ENCODE data around the gene SLC23A3. TPM values are rescaled to one million over a fixed set of nuclear protein-coding genes. Genes with fewer than 3 reads are reported as not detected.

The SLC23A3 gene
- total RNA-seq, 4 donors from 2014 or later: 0.23 to 1.1 (median 0.27) TPM; not detected in 1

DNA sequence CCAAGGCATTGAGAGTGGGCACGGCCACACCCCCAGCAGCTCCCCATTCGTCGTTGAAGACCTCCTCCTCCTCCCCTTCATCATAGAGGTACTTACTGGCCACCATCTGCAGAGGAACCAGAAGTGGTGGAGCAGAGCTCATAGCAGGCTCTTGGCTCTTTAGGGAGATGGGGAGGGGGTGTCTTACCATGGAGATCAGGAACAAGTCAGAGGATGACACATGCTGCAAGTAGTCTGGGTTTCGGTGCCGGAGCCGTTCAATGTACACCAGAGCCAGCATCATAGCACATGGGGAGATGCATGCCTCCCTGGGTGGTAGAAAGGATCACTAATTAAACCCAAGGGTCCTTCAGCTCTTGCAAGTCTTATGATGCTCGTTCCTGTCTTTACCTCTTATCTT is 5.0 kb upstream of the SLC23A3 start:
- H3K27me3 ChIP-seq: no peaks in the 10 kb centered on the region
- H3K27ac ChIP-seq: peak overlapping the region in 1 of 4 donors; percentile 98
- H3K9me3 ChIP-seq: no peaks in the 10 kb centered on the region
- TF ChIP-seq POLR2AphosphoS5 (IDR thresholded peaks at IDR 0.05) (no peak), EP300 (IDR thresholded peaks at IDR 0.05) (no peak), POLR2A (IDR thresholded peaks at IDR 0.05) (no peak)
- TF ChIP-seq, protein P1, sequence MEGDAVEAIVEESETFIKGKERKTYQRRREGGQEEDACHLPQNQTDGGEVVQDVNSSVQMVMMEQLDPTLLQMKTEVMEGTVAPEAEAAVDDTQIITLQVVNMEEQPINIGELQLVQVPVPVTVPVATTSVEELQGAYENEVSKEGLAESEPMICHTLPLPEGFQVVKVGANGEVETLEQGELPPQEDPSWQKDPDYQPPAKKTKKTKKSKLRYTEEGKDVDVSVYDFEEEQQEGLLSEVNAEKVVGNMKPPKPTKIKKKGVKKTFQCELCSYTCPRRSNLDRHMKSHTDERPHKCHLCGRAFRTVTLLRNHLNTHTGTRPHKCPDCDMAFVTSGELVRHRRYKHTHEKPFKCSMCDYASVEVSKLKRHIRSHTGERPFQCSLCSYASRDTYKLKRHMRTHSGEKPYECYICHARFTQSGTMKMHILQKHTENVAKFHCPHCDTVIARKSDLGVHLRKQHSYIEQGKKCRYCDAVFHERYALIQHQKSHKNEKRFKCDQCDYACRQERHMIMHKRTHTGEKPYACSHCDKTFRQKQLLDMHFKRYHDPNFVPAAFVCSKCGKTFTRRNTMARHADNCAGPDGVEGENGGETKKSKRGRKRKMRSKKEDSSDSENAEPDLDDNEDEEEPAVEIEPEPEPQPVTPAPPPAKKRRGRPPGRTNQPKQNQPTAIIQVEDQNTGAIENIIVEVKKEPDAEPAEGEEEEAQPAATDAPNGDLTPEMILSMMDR (IDR thresholded peaks at IDR 0.05): no peak
- 40 to 70% methylated on average over 1 to 4 of the region's 7 CpGs for WGBS, 2 donors (ENCODE audit: low coverage in 1 of 2)
- H3K36me3 ChIP-seq: peaks cover 0 to 40% of the 10 kb centered on the region in 2 donors
- H3K4me3 ChIP-seq: no peak overlapping the region
- no peak for ATAC-seq
- peaks cover 0 to 54% (median 34%) of the 10 kb centered on the region in 3 donors for H3K4me1 ChIP-seq

DNA sequence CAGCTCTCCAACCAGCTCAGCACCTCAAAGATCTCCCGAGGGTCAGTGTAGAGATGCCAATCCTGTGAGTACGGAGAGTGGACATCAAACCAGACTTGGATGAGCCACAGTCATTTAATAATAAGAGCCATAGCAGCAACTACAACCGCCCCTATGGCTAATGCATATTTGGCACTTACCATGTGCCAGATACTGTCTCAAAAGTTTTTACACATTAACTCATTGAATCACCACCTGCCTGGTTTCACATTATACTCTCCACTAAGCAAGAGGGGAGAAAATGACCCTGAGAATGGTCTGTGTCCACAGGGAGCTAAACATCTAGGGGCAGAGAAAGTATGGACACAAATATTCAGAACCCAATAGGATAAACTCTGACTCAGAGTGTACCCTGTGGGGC is 4.3 kb upstream of the SLC23A3 start:
- TF ChIP-seq POLR2AphosphoS5 (IDR thresholded peaks at IDR 0.05): no peak
- TF ChIP-seq, protein P1 (IDR thresholded peaks at IDR 0.05): no peak
- no peak for TF ChIP-seq POLR2A (IDR thresholded peaks at IDR 0.05)
- no peak for TF ChIP-seq EP300 (IDR thresholded peaks at IDR 0.05)
- H3K4me1 ChIP-seq: peaks cover 0 to 48% (median 27%) of the 10 kb centered on the region in 3 donors

DNA sequence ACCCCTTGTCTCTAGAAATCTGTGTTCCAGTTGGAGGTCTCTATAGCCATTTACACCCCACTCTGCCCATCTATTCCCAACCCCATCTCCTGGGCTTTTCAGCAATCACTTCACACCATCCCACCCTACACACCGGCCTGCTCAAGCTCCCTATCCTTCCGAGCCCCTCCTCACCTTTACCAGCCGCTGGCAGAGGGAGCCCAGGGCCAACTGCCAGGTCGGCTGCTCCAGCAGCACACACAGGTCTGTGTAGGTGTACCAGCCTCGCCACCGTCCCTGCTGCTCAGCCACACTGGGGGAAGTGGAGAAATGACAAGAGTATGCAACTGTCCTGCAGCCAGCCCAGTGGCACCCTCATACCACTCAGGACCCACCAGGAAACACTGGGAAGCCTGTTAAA is 3.3 kb upstream of the SLC23A3 start:
- 86 to 93% methylated on average over 3 to 5 of the region's 6 CpGs for WGBS, 2 donors (ENCODE audit: low coverage in 1 of 2)
- no peak overlapping the region for H3K4me3 ChIP-seq
- H3K9me3 ChIP-seq: no peaks in the 10 kb centered on the region
- peak overlapping the region in 1 of 4 donors; percentile 61 for H3K27ac ChIP-seq
- ATAC-seq: no peak
- peaks cover 0 to 36% of the 10 kb centered on the region in 2 donors for H3K36me3 ChIP-seq
- no peaks in the 10 kb centered on the region for H3K27me3 ChIP-seq
- H3K4me1 ChIP-seq: peaks cover 0 to 41% (median 21%) of the 10 kb centered on the region in 3 donors
- no peak for TF ChIP-seq POLR2AphosphoS5 (IDR thresholded peaks at IDR 0.05)

More for the DNA sequence above, 4.3 kb upstream of the SLC23A3 start:
- no peaks in the 10 kb centered on the region for H3K9me3 ChIP-seq
- ATAC-seq: no peak
- peaks cover 0 to 36% of the 10 kb centered on the region in 2 donors for H3K36me3 ChIP-seq
- H3K27me3 ChIP-seq: no peaks in the 10 kb centered on the region
- H3K27ac ChIP-seq: peak overlapping the region in 1 of 4 donors; percentile 98
- no peak overlapping the region for H3K4me3 ChIP-seq
- 80 to 90% methylated on average over 2 to 3 of the region's 3 CpGs for WGBS, 2 donors (ENCODE audit: low coverage in 1 of 2)

DNA sequence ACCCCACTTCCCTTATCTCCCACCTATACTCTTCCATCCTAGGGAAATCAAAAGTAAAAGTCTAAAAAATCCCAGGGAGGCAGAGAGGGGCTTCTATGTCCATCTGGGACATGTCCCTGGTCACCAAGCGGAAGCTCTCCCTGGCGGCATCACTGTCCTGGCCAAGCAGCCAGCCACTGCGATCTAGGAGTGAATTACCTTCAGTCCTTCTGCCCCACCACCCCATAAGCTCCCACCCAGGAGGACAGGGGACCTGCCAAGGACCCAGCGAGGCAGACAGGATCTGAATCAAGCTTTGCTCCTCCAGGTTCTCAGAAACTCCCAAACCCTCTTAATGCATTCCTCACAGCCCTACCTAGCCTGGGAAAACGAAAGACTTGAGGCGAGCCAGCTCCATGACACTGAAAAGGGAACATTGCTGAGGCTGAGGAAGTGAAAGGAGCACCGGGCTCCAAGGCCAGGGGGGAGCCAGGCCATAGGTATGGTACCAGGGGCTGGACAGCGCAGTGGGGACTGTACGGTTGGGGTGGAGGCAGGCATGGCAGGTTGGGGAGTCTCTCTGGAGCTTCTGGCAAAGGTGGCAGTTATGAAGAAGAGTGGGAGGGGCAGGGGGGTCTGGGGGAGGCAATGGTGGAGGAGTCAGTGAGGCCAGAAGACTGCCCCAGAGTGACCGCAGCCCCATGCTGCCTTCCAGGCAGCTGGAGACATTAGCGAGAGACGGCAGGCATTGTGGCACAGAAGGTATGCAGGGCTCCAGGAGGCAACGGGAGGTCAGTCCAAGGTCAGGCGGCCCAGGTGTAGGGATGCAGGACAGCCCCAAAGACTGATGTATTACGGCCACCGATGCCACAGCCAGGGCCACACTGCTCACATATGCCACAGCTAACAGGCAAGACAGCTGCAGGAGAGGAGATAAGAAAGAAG is 2.7 kb upstream of the SLC23A3 start:
- H3K27ac ChIP-seq: peak overlapping the region; percentile 50 to 83 (median 68)
- no peak for ATAC-seq

DNA sequence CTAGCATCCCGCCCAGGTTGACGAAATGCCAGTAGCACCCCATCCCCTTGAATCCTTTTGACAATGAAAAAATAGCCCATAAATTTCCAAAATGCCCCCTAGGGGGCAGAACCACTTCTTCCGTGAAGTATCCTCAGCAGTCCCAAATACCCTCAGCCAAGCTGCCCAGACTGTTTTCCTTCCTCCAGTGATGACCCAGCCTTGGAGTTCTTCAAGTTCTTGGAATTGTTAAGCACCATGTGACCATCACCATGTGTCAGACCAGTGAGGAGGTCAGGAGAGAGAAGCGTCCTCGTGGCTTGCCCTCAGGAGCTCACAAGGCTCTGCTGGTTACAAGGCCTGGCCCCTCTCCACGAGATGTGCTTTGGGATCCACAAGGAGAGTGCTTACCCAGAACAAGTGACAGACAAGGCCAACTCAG is 1.4 kb upstream of the SLC23A3 start:
- Histone ChIP-seq H3K36me3 (peaks cover 0 to 36% of the 10 kb centered on the region in 2 donors), H3K4me1 (peaks cover 0 to 35% (median 21%) of the 10 kb centered on the region in 3 donors), H3K27ac (peak overlapping the region; percentile 50 to 83 (median 68)), H3K27me3 (no peaks in the 10 kb centered on the region), H3K4me3 (no peak overlapping the region), H3K9me3 (no peaks in the 10 kb centered on the region)
- peak; percentile 97 for ATAC-seq
- TF ChIP-seq POLR2AphosphoS5 (IDR thresholded peaks at IDR 0.05): peak; percentile 32
- TF ChIP-seq, protein P1 (IDR thresholded peaks at IDR 0.05): peak in 3 of 4 experiments; percentile 71 to 83 (median 77)
- TF ChIP-seq POLR2A (IDR thresholded peaks at IDR 0.05): no peak
- no peak for TF ChIP-seq EP300 (IDR thresholded peaks at IDR 0.05)
- 25 to 32% methylated on average over 3 to 5 of the region's 6 CpGs for WGBS, 2 donors (ENCODE audit: low coverage in 1 of 2)

More for the DNA sequence above, 2.7 kb upstream of the SLC23A3 start:
- no peaks in the 10 kb centered on the region for H3K27me3 ChIP-seq
- peaks cover 0 to 36% of the 10 kb centered on the region in 2 donors for H3K36me3 ChIP-seq
- no peaks in the 10 kb centered on the region for H3K9me3 ChIP-seq
- H3K4me1 ChIP-seq: peaks cover 0 to 39% (median 21%) of the 10 kb centered on the region in 3 donors
- TF ChIP-seq, protein P1 (IDR thresholded peaks at IDR 0.05): no peak
- TF ChIP-seq POLR2AphosphoS5 (IDR thresholded peaks at IDR 0.05): no peak
- TF ChIP-seq POLR2A (IDR thresholded peaks at IDR 0.05): no peak
- H3K4me3 ChIP-seq: no peak overlapping the region
- WGBS, 2 donors (ENCODE audit: low coverage in 1 of 2): 78 to 91% methylated on average over 4 to 10 of the region's 16 CpGs
